Common myeloid progenitor, CD34-positive (primary cell): Measurements from ENCODE around the gene LRRC52.

Source experiments
- CTCF ChIA-PET: fragments of 350-600 bp; sonication (Branson Sonifier 250); formaldehyde crosslinking; loops from one replicate; lab custom pipeline; 2021; ENCODE audit warnings: antibody characterized with exemption; lab: Charles Lee
- POLR2A ChIA-PET: fragments of 350-600 bp; sonication (Branson Sonifier 250); formaldehyde crosslinking; loops from one replicate; lab custom pipeline; 2021; ENCODE audit warnings: antibody characterized with exemption; lab: Charles Lee
- DNase-seq, 3 donors: peaks; one replicate each; pipeline versions ENCODE4 v3.0.0 to v3.0.0-alpha.2; 2013
- H3K27ac ChIP-seq, 2 experiments: 1 replicate in 1 of 2; 2 replicates in 1 of 2; pipeline ENCODE4 v1.7.0; 2013; ENCODE audit warnings: inconsistent platforms in 2 of 2, low read length in 2 of 2, mild to moderate bottlenecking in 2 of 2, low read depth in 1 of 2, moderate library complexity in 1 of 2; ENCODE audit not compliant: severe bottlenecking in 2 of 2, insufficient read depth in 1 of 2, poor library complexity in 1 of 2
- H3K27me3 ChIP-seq, 5 experiments: replicated peaks in 2 of 5; 1 replicate in 3 of 5; 2 replicates in 2 of 5; pipeline versions ENCODE4 v1.6.1 to v1.7.0; 2013; ENCODE audit warnings: low read length in 4 of 5, mild to moderate bottlenecking in 2 of 5, moderate library complexity in 2 of 5, inconsistent platforms in 1 of 5; ENCODE audit not compliant: insufficient read depth in 5 of 5, control insufficient read depth in 4 of 5
- H3K36me3 ChIP-seq, 4 experiments: 1 replicate in 2 of 4; 2 replicates in 2 of 4; pipeline versions ENCODE4 v1.6.1 to v1.7.0; 2013; ENCODE audit warnings: low read length in 3 of 4, control low read depth in 1 of 4, mild to moderate bottlenecking in 1 of 4; ENCODE audit not compliant: control insufficient read depth in 4 of 4, insufficient read depth in 4 of 4
- H3K4me1 ChIP-seq, 4 experiments: 1 replicate in 3 of 4; 2 replicates in 1 of 4; pipeline versions ENCODE4 v1.6.1 to v1.7.1; 2013; ENCODE audit warnings: low read length in 3 of 4, mild to moderate bottlenecking in 3 of 4, control low read depth in 1 of 4, inconsistent platforms in 1 of 4, moderate library complexity in 1 of 4; ENCODE audit not compliant: control insufficient read depth in 4 of 4, insufficient read depth in 4 of 4; ENCODE audit errors: control extremely low read depth in 1 of 4
- H3K4me3 ChIP-seq, 7 experiments: 1 replicate in 4 of 7; 2 replicates in 3 of 7; pipeline versions ENCODE4 v1.5.1 to v1.7.0; 2013; ENCODE audit warnings: mild to moderate bottlenecking in 7 of 7, low read length in 6 of 7, moderate library complexity in 6 of 7, inconsistent platforms in 2 of 7, low read depth in 2 of 7, control low read depth in 1 of 7; ENCODE audit not compliant: insufficient read depth in 4 of 7, control insufficient read depth in 1 of 7; ENCODE audit errors: extremely low read depth in 1 of 7
- H3K9me3 ChIP-seq, 5 experiments: 1 replicate in 4 of 5; 2 replicates in 1 of 5; pipeline versions ENCODE4 v1.6.1 to v1.7.1; 2013; ENCODE audit warnings: low read length in 4 of 5, mild to moderate bottlenecking in 2 of 5, inconsistent platforms in 1 of 5, low read depth in 1 of 5, moderate library complexity in 1 of 5; ENCODE audit not compliant: control insufficient read depth in 4 of 5, insufficient read depth in 2 of 5; ENCODE audit errors: control extremely low read depth in 1 of 5
- WGBS: methylation state at CpG from one replicate; pipeline ENCODE4 v1.1.5; 2013; ENCODE audit not compliant: insufficient coverage; 5-methylcytosine and 5-hydroxymethylcytosine counted together

The LRRC52 gene

GRCh38 chr1:165525708-165526107, 18.1 kb upstream of the LRRC52 start:
- Histone ChIP-seq H3K27me3 (peaks cover 2 to 11% (median 7%) of the 10 kb centered on the region in 5 experiments), H3K4me3 (no peak overlapping the region), H3K9me3 (peaks cover 0 to 10% (median 0%) of the 10 kb centered on the region in 5 experiments), H3K36me3 (no peaks in the 10 kb centered on the region), H3K27ac (no peak overlapping the region), H3K4me1 (peaks cover 0 to 6% (median 0%) of the 10 kb centered on the region in 4 experiments)
- ChIA-PET CTCF (no interaction called here), POLR2A (no interaction called here)
- DNase-seq, result no peak
- 89% methylated on average over 2 of the region's 3 CpGs for WGBS

DNA sequence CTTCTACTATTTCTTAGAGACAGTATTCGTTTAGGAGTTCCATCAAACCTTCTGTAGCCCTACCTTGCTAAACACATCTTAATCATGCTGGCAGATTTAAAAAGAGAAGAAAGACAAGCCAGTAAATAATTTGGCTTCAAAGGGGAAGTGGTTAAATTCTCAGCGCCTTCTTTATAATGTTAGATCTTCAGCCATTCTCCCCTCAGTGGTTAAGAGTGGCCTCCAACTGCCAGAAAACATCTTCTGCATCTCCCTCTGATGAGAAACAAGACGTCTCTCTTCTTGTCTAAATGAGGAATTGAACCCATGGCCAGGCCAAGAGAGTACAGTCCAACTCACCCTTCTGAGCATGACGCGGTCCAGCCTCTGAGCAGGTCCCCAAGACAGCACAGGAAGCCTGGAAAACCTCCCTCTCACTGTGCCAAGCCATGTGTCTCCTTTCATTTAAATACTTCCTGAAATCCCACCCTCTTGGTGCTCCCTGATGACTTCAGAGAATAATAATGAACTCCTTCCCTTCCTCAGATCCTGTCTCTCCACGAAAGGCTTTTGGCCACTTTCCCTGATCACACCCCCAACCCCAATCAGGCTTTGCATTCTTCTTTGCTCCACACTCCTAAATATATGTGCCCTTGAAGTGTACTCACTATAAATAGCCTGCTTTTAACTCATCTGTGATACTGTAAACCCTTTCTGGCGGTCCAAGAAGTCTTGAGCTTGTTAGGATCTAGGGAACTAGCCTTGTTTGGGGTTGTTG, 16.4 kb upstream of the LRRC52 start:
- Histone ChIP-seq H3K27me3 (peaks cover 3 to 22% (median 12%) of the 10 kb centered on the region in 5 experiments), H3K4me1 (peaks cover 0 to 6% (median 0%) of the 10 kb centered on the region in 4 experiments), H3K4me3 (no peak overlapping the region), H3K9me3 (peaks cover 0 to 3% (median 0%) of the 10 kb centered on the region in 5 experiments), H3K36me3 (no peaks in the 10 kb centered on the region), H3K27ac (no peak overlapping the region)
- peak in 2 of 3 donors; percentile 60 to 66 for DNase-seq
- WGBS, result 41% methylated on average over 5 of the region's 7 CpGs
- ChIA-PET CTCF (no interaction called here), POLR2A (no interaction called here)

- H3K27me3 ChIP-seq, result peaks cover 2 to 27% (median 4%) of the 10 kb centered on the region in 5 experiments
- no peaks in the 10 kb centered on the region for H3K36me3 ChIP-seq
- no peak overlapping the region for H3K27ac ChIP-seq
- POLR2A ChIA-PET, result no interaction called here
- peaks cover 0 to 3% (median 0%) of the 10 kb centered on the region in 5 experiments for H3K9me3 ChIP-seq
- peaks cover 0 to 6% (median 0%) of the 10 kb centered on the region in 4 experiments for H3K4me1 ChIP-seq
- WGBS, result 0% methylated on average over 1 of the region's 2 CpGs
- no peak for DNase-seq
- CTCF ChIA-PET, result no interaction called here
- H3K4me3 ChIP-seq, result no peak overlapping the region
Measured at GRCh38 chr1:165531021-165531420, 12.8 kb upstream of the LRRC52 start.

- peaks cover 0 to 3% (median 0%) of the 10 kb centered on the region in 5 experiments for H3K9me3 ChIP-seq
- no peaks in the 10 kb centered on the region for H3K36me3 ChIP-seq
- no peak overlapping the region for H3K4me3 ChIP-seq
- H3K27me3 ChIP-seq, result peaks cover 2 to 31% (median 6%) of the 10 kb centered on the region in 5 experiments
- POLR2A ChIA-PET, result no interaction called here
- DNase-seq, result no peak
- H3K27ac ChIP-seq, result no peak overlapping the region
- CTCF ChIA-PET, result no interaction called here
- H3K4me1 ChIP-seq, result peaks cover 0 to under 1% (median 0%) of the 10 kb centered on the region in 4 experiments
- 60% methylated on average over 7 of the region's 7 CpGs for WGBS
Measured at GRCh38 chr1:165532053-165532452, 11.7 kb upstream of the LRRC52 start.

GRCh38 chr1:165533254-165533653, 10.5 kb upstream of the LRRC52 start:
- Histone ChIP-seq H3K36me3 (no peaks in the 10 kb centered on the region), H3K27me3 (peaks cover 2 to 40% (median 7%) of the 10 kb centered on the region in 5 experiments), H3K27ac (no peak overlapping the region), H3K9me3 (peaks cover 0 to 3% (median 0%) of the 10 kb centered on the region in 5 experiments), H3K4me3 (no peak overlapping the region), H3K4me1 (no peaks in the 10 kb centered on the region)
- DNase-seq, result no peak
- CTCF ChIA-PET, result no interaction called here
- POLR2A ChIA-PET, result no interaction called here
- WGBS, result 100% methylated on average over 1 of the region's 4 CpGs

- ChIA-PET CTCF (no interaction called here), POLR2A (no interaction called here)
- no peaks in the 10 kb centered on the region for H3K4me1 ChIP-seq
- H3K27me3 ChIP-seq, result peaks cover 4 to 45% (median 9%) of the 10 kb centered on the region in 5 experiments
- H3K27ac ChIP-seq, result no peak overlapping the region
- no peak overlapping the region for H3K4me3 ChIP-seq
- H3K36me3 ChIP-seq, result no peaks in the 10 kb centered on the region
- peaks cover 0 to 3% (median 0%) of the 10 kb centered on the region in 5 experiments for H3K9me3 ChIP-seq
- DNase-seq, result no peak
- no CpG with 5 or more reads among the region's 3 CpGs for WGBS
Measured at GRCh38 chr1:165536016-165536415, 7.8 kb upstream of the LRRC52 start.

DNA sequence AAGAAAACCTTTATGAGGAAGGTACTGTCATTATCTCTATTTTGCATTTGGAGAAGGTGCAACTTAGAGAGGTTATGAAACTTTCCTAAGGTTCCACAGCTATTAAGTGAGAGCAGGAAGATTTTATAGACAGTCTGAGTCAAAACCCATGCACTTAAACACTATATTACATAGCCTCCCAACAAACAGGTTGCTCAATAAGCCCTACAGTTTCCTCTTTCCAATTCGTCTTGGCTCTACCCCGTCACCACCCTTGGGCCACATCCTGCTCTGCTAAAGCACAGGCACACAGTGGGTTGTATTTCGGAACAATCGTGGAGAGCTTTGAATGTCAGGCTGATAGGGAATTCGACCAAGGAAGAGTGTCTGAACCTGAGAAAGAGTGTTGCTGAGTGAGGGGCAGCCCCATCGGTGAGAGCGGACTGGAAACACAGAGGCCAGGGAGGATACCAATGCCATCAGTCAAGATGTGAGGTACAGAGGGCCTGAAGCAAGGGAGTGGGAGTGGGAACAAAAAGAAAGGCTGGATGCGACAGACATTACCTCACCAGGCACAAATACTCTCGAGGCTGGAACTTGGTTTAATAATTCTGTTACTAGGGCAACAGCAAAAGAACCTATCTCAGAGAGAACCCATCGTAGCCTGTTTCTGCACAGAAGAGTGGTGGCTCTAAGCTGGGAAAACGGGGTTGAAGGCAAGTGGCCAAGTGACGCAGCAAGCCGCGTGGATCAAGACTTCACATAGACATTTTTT, 6.3 kb upstream of the LRRC52 start:
- Histone ChIP-seq H3K27me3 (peaks cover 2 to 43% (median 7%) of the 10 kb centered on the region in 5 experiments), H3K9me3 (peaks cover 0 to 3% (median 0%) of the 10 kb centered on the region in 5 experiments), H3K4me1 (no peaks in the 10 kb centered on the region), H3K36me3 (no peaks in the 10 kb centered on the region), H3K4me3 (no peak overlapping the region), H3K27ac (no peak overlapping the region)
- DNase-seq, result no peak
- ChIA-PET POLR2A (no interaction called here), CTCF (no interaction called here)
- WGBS, result 65% methylated on average over 14 of the region's 14 CpGs
